HL-60 (cell line): ENCODE measurements around the gene APLP2.

Source experiments
- DNase-seq, 2 experiments: peaks; one replicate each; pipeline ENCODE4 v3.0.0-alpha.2; 2010 to 2020; ENCODE audit warnings: low read depth in 1 of 2, low spot score in 1 of 2
- H3K27ac ChIP-seq: fragments of 250-450 bp; sonication (Bioruptor Pico); replicated peaks from 2 replicates; pipeline ENCODE4 v1.5.1; 2020; ENCODE audit warnings: mild to moderate bottlenecking, moderate library complexity
- H3K27me3 ChIP-seq: fragments of 250-450 bp; sonication (Bioruptor Pico); 2 replicates; pipeline ENCODE4 v1.5.1; 2021; ENCODE audit warnings: mild to moderate bottlenecking, moderate library complexity; ENCODE audit not compliant: insufficient read depth, poor library complexity, severe bottlenecking
- H3K4me3 ChIP-seq: replicated peaks from 2 replicates; pipeline ENCODE4 v1.5.1; 2011; ENCODE audit warnings: mild to moderate bottlenecking, control low read depth, low read length; ENCODE audit not compliant: insufficient read depth
- GABPA ChIP-seq: IDR thresholded peaks from 2 replicates; pipeline ENCODE4 v1.6.1; 2012; ENCODE audit warnings: low read depth
- POLR2AphosphoS5 ChIP-seq: IDR thresholded peaks from 2 replicates; pipeline ENCODE4 v1.6.1; 2012; ENCODE audit warnings: low read depth
- SPI1 ChIP-seq: IDR thresholded peaks from 2 replicates; pipeline ENCODE4 v1.6.1; 2012; ENCODE audit warnings: low read depth, mild to moderate bottlenecking, borderline replicate concordance
- TF ChIP-seq, protein P1 (sequence below): IDR thresholded peaks from one replicate; pipeline ENCODE4 v1.5.1; 2011; ENCODE audit warnings: low read length, control low read depth, inconsistent platforms; ENCODE audit not compliant: insufficient read depth
- TF ChIP-seq, protein P2 (sequence below): IDR thresholded peaks from 2 replicates; pipeline ENCODE4 v1.6.1; 2012; ENCODE audit warnings: low read depth; ENCODE audit not compliant: insufficient replicate concordance

The APLP2 gene

DNA sequence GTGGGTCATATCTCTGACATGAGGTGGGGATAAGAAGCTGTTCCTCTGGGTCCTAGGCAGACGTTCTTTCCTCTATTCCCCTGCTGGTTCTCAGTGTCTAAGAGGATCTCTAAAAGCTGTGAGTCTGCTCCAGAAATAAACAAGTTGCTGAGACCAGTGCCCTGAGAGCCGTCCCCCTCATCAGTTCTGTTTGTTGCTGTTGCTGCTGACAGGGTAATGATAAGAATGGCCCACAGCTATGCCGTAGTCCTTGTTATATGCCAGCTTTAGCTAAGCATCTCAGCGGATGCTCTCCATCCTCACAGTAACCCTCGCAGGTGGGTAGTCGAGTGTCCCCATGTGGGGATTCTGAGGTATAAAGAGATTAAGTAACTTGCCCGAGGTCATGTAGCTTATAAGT is 66.4 kb downstream of the APLP2 start:
- H3K4me3 ChIP-seq = no peak overlapping the region
- no peak for DNase-seq
- TF ChIP-seq, protein P1, sequence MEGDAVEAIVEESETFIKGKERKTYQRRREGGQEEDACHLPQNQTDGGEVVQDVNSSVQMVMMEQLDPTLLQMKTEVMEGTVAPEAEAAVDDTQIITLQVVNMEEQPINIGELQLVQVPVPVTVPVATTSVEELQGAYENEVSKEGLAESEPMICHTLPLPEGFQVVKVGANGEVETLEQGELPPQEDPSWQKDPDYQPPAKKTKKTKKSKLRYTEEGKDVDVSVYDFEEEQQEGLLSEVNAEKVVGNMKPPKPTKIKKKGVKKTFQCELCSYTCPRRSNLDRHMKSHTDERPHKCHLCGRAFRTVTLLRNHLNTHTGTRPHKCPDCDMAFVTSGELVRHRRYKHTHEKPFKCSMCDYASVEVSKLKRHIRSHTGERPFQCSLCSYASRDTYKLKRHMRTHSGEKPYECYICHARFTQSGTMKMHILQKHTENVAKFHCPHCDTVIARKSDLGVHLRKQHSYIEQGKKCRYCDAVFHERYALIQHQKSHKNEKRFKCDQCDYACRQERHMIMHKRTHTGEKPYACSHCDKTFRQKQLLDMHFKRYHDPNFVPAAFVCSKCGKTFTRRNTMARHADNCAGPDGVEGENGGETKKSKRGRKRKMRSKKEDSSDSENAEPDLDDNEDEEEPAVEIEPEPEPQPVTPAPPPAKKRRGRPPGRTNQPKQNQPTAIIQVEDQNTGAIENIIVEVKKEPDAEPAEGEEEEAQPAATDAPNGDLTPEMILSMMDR = no peak
- no peak for TF ChIP-seq POLR2AphosphoS5
- no peak for TF ChIP-seq GABPA
- H3K27ac ChIP-seq = no peak overlapping the region
- no peaks in the 10 kb centered on the region for H3K27me3 ChIP-seq

DNA sequence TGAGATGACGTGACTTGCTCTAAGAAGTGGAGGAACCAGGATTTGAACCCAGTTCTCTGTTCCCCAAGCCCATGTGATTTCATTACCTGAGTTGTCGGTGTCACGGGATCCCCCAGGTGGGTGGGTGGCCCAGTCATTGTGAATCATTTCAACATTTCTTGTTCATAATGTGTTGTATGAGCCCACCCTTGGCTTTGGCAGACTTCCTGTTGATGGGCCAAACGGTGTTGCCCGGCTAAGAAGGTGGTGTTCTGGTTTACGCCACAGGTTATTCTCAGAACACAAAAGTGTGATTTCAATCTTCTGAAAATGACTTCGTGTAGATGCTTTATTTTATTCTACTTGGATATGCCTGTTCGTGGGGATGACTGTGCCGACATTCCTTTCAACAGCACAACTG is 68.3 kb downstream of the APLP2 start:
- no peak overlapping the region for H3K4me3 ChIP-seq
- no peak for DNase-seq
- no peak for TF ChIP-seq GABPA
- TF ChIP-seq, protein P1 = no peak
- TF ChIP-seq POLR2AphosphoS5 = no peak
- TF ChIP-seq, protein P2, sequence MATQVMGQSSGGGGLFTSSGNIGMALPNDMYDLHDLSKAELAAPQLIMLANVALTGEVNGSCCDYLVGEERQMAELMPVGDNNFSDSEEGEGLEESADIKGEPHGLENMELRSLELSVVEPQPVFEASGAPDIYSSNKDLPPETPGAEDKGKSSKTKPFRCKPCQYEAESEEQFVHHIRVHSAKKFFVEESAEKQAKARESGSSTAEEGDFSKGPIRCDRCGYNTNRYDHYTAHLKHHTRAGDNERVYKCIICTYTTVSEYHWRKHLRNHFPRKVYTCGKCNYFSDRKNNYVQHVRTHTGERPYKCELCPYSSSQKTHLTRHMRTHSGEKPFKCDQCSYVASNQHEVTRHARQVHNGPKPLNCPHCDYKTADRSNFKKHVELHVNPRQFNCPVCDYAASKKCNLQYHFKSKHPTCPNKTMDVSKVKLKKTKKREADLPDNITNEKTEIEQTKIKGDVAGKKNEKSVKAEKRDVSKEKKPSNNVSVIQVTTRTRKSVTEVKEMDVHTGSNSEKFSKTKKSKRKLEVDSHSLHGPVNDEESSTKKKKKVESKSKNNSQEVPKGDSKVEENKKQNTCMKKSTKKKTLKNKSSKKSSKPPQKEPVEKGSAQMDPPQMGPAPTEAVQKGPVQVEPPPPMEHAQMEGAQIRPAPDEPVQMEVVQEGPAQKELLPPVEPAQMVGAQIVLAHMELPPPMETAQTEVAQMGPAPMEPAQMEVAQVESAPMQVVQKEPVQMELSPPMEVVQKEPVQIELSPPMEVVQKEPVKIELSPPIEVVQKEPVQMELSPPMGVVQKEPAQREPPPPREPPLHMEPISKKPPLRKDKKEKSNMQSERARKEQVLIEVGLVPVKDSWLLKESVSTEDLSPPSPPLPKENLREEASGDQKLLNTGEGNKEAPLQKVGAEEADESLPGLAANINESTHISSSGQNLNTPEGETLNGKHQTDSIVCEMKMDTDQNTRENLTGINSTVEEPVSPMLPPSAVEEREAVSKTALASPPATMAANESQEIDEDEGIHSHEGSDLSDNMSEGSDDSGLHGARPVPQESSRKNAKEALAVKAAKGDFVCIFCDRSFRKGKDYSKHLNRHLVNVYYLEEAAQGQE = no peak
- TF ChIP-seq SPI1 = no peak
- no peak overlapping the region for H3K27ac ChIP-seq
- no peaks in the 10 kb centered on the region for H3K27me3 ChIP-seq

DNA sequence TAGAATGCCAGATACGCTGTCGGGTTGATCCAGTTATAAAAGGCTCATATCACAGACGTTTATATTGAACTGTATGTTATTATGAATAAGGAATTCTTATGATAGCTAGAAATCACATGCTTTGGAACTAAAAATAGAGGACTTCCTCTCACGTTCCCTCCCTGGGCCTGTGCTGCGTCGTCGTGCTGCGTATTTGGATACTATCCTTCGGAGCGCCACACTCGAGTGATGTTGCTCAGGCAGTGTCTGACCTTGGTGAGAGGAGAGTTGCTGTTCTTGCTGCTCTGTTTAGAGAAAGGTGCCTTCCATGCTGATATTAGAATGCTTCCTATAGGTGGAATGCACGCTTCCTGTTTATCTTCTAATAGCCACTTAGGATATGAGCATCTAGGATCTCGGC is 69.7 kb downstream of the APLP2 start:
- DNase-seq = no peak
- no peak overlapping the region for H3K4me3 ChIP-seq
- no peak for TF ChIP-seq GABPA
- TF ChIP-seq, protein P2 = no peak
- no peak for TF ChIP-seq POLR2AphosphoS5
- TF ChIP-seq, protein P1 = no peak

DNA sequence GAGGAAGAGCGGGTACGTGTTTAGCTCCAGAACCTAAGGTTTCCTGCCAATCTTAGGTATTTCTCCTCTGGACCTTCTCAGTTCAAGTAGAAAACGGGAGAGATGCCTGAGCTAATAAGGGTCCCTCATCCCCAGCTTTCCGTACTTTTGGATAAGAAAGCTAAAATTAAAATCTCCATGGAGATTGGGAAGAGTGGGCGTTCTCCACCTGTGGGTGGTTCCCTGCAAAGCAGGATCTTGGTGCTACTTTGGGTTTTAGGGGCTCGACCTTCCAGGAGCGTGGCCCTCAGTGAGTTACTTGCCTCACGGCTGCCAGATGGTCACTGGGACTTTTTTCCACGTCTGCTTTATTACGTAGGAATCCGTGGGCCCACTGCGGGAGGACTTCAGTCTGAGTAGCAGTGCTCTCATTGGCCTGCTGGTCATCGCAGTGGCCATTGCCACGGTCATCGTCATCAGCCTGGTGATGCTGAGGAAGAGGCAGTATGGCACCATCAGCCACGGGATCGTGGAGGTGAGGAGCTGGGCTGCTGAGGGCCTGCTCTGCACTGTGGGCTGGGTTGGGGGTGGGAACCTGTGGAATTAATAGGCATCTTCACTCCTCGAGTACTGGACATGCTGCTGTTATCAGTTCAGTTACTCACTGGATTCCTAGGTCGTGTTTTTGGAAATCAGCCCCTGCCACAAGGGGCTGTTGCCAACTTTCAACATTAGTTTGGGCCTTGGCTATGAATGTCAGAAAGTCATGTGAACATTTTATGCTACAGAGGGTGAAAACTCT is 72.1 kb downstream of the APLP2 start:
- no peak for DNase-seq
- TF ChIP-seq GABPA (no peak), SPI1 (no peak), POLR2AphosphoS5 (no peak)
- TF ChIP-seq, protein P1 = no peak
- TF ChIP-seq, protein P2 = no peak
- Histone ChIP-seq H3K27me3 (no peaks in the 10 kb centered on the region), H3K27ac (no peak overlapping the region), H3K4me3 (no peak overlapping the region)

More for the DNA sequence above, 69.7 kb downstream of the APLP2 start:
- H3K27me3 ChIP-seq = no peaks in the 10 kb centered on the region
- no peak overlapping the region for H3K27ac ChIP-seq
